T-helper 9 cell (primary cell): Measurements from ENCODE around the gene SH3TC1.

ENCODE experiments used
- DNase-seq: peaks from one replicate; pipeline ENCODE4 v3.0.0-alpha.2; 2020

SH3TC1 gene

DNA sequence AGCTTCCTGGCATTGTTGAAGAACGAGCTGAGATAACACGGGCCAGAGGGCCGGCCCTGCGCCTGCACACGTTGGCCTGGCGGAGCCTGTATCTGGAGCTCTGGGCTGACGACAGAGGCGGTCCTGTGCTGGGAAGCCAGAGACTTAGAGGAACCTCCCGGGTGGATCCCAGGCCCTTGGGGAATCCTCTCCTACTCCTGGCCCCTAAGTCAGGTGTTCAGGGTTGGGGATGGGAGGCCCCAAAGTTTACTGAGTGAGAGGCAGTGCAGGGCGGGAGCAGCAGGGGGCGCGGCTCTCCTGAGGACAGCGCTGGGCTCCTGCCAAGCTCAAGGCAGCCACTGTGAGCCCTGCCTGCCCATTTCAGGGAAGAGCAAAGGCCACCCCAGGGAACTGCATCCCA, 68.0 kb downstream of the SH3TC1 start:
- DNase-seq: no peak

GRCh38 chr4:8268211-8268610, 69.1 kb downstream of the SH3TC1 start:
- no peak for DNase-seq

GRCh38 chr4:8268901-8269534, 69.9 kb downstream of the SH3TC1 start:
- DNase-seq: no peak

- no peak for DNase-seq
Observed at GRCh38 chr4:8269535-8270417, 70.7 kb downstream of the SH3TC1 start, which contains the start of gene HTRA3. Gene HTRA3 (plus strand): TSS chr4:8269754. CDS start chr4:8269969, 215 bp downstream.

- DNase-seq: no peak
Observed at GRCh38 chr4:8270418-8270771, 71.3 kb downstream of the SH3TC1 start.

- no peak for DNase-seq
Observed at GRCh38 chr4:8270912-8271815, 72.1 kb downstream of the SH3TC1 start.

DNA sequence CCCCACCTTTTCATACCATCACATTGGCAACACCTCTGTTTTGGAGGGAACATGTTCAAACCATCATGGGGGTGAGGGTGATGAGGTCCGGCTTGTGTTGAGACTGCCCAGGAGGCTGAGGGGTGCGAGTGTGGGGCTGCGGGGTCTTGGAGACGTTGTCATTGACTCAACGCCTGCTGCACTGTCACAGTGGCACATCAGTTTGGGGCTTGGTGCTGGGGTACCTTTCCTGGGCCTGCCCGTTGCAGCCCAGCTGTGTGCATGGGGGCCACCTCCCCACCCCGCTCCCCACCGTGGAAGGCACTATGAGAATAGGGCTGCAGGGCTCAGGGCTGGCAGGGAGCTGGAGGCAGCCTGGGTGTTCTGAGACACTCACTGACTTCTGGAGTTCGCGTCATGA, 72.7 kb downstream of the SH3TC1 start:
- DNase-seq: no peak

DNA sequence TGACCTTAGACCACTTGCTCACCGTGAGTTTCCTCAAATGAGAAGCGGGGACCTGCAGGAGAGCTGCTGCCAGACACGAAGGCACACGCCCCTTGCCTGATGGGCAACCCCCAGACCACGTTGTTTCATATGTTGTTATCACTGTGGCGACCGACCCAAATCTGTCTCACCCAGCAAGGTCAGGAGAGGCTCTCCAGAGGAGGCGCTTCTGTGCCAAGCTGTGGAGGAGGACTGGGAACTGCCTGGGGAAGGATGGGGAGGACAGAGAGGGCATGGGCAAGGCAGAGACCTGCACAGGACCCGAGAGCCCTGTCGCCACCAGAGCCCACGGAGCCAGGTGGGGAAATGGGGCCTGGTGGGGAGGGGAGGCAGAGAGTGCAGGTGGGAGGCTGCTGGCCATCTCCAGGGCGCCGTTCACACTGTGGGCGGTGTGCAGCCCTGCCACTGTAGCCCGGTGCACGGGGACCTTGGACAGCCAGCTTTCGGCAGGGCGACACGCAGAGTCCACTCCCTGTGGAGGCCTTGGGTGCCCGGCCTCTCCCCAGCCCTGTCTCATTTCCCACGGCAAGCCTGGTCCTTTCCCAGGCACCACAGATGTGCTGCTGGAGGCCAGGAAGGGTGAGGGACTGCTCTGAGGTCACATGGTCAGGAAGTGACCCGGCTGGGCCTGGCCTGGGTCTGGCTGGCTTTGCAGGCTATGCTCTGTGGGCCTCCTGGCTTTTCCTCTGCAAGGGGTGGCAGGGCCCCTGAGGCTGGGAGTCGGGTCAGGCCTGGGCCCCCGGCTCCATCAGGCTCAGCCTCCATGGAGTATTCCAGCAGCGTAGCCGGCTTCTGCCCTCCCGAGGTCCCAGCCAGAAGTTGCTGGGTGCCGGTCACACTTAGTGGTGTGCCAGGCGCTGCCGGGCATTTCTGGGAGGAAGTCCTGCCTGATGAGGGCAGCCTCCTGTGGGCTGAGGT, 73.7 kb downstream of the SH3TC1 start:
- DNase-seq: no peak

DNA sequence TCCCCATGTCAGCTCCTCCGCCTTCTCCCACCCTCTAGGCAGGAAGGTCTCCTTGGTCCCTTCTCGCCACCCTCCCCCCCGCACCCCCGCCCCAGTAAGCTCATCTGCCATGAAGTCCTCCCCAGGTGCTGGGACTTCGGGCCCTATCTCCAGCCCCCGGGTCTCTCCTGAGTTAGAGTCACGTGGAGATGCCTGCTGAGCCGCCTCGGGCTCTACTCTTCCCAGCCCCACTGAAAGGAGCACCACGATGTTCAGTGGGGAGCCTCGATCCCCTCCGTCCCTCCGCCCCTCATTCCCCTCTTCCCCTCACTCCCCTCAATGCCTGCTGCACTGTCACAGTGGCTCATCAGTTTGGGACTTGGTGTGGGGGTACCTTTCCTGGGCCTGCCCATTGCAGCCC, 74.4 kb downstream of the SH3TC1 start:
- no peak for DNase-seq

GRCh38 chr4:8274066-8274652, 75.1 kb downstream of the SH3TC1 start:
- no peak for DNase-seq

DNA sequence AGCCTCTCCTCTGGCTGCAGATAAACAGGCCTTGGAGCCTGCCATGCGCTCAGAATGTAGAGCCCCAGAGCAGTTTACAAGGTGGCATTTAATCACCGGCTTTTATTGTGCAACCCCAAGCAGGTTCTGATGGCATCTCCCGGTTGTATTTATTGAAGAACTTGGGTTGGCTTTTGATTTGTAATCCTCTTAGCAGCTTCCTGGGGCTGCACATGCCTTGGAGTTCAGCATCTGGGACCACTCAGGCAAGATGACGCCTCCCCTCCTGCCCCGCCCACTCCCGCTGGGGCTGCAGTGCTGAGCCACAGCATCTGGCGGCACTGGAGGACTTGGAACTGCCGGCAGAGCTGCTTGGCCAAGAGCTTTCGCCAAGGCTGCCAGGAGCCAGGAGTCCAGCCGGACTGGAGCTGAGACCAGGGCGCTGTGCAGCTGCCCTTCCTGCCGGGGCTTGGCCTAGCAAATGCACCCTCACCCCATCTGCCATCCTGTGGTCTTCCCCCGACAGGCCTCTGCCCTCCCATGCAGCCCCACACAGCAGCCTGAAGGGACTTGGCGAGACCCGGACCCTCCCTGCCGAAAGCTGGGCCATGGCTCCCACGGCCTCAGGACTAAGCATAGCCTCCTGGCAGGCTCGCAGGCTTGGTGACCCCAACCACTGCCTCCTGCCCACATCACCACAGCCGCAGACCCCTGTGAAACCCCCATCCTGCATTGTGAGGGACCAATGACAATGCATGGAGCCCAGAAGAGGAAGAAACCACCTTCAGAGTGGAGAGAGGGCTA, 75.9 kb downstream of the SH3TC1 start:
- no peak for DNase-seq

DNA sequence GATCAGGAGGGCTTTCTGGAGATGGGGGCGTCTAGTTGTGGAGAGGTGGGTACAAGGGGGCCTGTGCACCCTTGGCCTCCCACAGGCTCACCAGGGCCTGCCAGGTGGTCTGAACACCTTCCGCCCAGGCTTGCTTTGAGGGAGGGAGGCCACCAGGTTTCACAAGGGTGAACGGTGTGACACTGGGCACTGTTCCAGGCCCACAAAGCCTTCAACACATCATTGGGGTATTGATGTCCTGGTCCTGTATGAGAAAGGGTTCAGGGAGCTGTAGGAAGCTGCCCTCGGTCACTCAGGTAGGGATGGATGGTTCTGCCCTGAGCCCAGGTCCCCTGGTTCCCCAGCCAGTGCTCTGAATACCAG, 76.4 kb downstream of the SH3TC1 start:
- DNase-seq: no peak

- DNase-seq: no peak
Observed at GRCh38 chr4:8276358-8277240, 77.5 kb downstream of the SH3TC1 start.

DNA sequence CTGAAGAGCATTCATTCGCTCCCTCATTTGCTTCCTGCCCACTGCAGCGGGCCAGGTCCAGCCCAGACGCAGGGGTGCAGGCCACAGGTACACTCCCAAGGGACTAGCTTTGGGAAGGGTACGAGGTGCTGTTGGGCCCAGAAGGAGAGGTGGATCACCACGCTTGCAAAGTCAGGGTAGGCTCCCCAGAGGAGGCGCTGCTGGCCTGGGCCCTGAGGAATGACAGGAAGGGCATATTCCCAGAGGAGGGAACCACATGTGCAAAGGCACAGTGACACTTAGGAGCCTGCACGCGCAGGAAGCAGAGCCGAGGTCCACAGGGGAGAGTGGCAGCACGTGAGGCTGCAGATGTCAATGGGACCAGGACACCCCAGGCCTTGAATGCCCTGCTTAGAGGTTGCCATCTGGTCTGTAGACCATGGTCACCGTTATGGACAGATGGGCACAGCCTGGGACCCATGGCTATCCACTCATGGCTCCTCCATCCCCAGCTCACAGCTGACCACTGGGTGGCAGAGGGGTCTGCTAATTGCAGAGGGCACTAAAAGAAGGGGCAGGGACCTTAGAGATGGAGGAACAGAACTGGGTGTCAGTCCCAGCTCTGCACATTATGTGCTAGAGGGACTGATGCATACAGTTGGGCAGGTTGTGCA, 78.4 kb downstream of the SH3TC1 start:
- DNase-seq: no peak

DNA sequence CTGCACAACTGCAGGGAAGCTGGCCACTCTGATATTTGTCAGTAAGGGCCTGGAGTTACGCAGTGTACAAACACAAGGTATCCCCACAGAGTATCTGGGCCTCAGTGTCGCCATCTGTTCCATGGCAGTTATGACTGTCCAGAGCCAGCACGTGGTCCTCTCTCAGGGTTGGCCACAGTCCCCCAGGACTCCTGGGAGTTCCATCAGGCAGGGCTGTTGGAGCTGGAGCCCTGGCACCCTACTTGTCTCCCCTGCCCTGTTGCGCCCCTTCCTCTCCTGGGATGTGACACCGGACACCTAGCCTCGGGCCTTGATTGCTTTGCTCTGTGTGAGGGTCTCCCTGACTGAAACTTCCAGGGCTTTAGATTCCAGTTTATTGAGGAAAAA, 78.9 kb downstream of the SH3TC1 start:
- DNase-seq: no peak

GRCh38 chr4:8278421-8279287, 79.6 kb downstream of the SH3TC1 start:
- no peak for DNase-seq

DNA sequence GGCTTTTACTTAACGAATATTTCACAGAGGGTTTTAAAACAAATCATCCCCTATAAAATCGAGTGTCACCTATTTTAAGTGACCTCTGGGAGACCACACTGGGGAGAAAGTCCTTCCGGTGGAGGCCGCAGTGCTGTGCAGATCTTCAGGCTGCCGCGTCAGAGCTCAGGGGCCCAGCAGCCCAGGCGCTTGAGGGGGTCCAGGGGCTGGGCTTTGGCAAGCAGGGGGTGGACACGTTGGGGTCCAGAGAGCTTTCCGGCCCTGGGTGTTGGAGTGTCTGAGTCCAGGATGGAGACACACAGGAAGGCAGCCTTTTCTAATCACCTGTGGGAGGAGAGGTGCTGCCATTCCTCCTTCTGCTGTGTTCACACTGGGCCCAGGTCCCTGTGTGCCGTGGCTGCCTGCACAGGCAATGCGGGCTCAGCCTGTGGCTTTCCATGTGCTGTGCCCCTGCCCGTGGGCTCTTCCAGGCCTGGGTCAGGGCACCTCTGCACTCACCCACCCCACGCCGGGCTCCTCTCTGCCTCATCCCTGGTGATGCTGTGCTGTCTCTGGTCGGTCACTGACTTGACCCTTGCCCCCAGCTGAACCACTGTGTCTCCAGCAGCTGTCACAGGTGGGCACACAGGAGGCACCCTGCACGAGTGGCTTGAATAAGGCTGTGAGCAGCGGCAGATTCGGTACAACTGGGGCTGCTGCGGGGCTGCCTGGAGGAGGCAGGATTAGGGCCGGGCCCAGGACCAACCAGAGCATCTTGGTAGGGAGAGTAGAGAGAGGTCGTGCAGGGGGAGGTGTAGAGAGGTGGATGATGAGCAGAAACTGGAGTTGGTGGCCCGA, 80.4 kb downstream of the SH3TC1 start:
- no peak for DNase-seq
